Vagina (tissue), 2 donors: ENCODE results near the gene PLSCR1.

Experiments
- POLR2AphosphoS5 ChIP-seq, 2 donors: sonication (generic); formaldehyde crosslinking; IDR thresholded peaks; one replicate each; pipeline ENCODE4 v1.9.0; 2017; ENCODE audit warnings: antibody characterized with exemption in 2 of 2, mild to moderate bottlenecking in 2 of 2, low read depth in 1 of 2; ENCODE audit not compliant: insufficient read depth in 1 of 2
- TF ChIP-seq, protein P1 (sequence below), 3 experiments: fragments of 450-650 bp in 2 of 3; fragments of 200-600 bp in 1 of 3; sonication (generic) in 1 of 3; IDR thresholded peaks; one replicate each; pipeline ENCODE4 v1.5.1; 2017 to 2019; ENCODE audit warnings: antibody characterized with exemption in 3 of 3, mild to moderate bottlenecking in 2 of 3, moderate library complexity in 2 of 3

DNA sequence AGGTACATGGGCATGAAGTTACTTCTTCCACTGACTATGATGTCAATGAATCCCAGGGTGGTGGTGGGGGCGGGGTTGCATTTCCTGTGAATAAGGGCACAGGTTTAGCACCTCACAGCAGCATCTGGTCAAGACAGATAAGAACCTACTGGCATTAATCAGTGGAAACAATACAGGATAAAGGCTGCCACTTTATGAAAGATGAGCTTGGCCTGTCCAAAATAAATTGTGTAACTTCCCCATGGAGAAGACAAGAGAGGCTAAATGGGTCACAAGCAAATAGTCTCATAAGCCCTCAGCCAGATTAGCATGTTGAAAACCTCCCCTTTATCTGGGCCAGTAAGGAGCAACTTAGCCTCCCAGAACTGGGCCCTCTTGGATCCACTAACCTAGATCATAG, 47.7 kb downstream of the PLSCR1 start:
- TF ChIP-seq, protein P1, sequence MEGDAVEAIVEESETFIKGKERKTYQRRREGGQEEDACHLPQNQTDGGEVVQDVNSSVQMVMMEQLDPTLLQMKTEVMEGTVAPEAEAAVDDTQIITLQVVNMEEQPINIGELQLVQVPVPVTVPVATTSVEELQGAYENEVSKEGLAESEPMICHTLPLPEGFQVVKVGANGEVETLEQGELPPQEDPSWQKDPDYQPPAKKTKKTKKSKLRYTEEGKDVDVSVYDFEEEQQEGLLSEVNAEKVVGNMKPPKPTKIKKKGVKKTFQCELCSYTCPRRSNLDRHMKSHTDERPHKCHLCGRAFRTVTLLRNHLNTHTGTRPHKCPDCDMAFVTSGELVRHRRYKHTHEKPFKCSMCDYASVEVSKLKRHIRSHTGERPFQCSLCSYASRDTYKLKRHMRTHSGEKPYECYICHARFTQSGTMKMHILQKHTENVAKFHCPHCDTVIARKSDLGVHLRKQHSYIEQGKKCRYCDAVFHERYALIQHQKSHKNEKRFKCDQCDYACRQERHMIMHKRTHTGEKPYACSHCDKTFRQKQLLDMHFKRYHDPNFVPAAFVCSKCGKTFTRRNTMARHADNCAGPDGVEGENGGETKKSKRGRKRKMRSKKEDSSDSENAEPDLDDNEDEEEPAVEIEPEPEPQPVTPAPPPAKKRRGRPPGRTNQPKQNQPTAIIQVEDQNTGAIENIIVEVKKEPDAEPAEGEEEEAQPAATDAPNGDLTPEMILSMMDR (IDR thresholded peaks at IDR 0.05): no peak
- no peak for TF ChIP-seq POLR2AphosphoS5 (IDR thresholded peaks at IDR 0.05; ENCODE audit: insufficient read depth in 1 of 2, low read depth in 1 of 2)
